ENCODE data around the gene RALGPS1.

RALGPS1 gene

DNA sequence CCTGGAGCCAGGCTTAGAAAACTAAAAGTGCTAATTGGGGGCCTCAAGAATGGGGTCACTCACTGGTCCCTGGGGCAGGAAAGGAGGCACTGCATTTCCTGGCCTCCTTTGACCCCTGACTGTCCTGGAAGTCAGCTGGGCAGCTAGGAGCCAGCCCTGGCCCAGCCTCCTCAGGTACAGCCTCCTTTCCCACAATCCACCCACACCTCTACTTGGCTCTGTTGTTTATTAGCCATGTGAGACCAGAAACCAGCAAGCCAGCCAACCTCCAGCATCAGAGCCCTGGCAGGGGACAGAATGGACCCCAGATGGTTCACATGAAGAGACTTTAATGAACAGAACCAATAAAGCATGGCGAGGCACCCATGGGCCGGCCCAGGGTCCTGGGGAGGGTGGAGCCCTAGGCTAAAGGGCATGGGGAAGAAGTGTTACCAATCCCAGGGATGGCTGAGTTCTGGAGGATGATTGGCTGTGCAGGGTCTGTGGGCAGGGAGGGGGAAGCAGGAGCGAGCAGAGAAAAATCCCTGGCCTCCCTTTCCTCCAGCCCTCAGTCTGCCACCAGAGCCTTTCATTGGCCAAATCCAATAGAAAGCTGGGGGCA is 263.2 kb downstream of the RALGPS1 start:
- no peak for DNase-seq (ENCODE audit: low spot score in 2 of 2)
- Mint-ChIP-seq H3K9me3 (no peaks in the 10 kb centered on the region), H3K27me3 (no peaks in the 10 kb centered on the region), H3K4me3 (no peak overlapping the region), H3K36me3 (peaks cover 15% of the 10 kb centered on the region), H3K4me1 (peaks cover 4% of the 10 kb centered on the region), H3K27ac (no peak overlapping the region)
- ATAC-seq (ENCODE audit: low read depth): no peak

DNA sequence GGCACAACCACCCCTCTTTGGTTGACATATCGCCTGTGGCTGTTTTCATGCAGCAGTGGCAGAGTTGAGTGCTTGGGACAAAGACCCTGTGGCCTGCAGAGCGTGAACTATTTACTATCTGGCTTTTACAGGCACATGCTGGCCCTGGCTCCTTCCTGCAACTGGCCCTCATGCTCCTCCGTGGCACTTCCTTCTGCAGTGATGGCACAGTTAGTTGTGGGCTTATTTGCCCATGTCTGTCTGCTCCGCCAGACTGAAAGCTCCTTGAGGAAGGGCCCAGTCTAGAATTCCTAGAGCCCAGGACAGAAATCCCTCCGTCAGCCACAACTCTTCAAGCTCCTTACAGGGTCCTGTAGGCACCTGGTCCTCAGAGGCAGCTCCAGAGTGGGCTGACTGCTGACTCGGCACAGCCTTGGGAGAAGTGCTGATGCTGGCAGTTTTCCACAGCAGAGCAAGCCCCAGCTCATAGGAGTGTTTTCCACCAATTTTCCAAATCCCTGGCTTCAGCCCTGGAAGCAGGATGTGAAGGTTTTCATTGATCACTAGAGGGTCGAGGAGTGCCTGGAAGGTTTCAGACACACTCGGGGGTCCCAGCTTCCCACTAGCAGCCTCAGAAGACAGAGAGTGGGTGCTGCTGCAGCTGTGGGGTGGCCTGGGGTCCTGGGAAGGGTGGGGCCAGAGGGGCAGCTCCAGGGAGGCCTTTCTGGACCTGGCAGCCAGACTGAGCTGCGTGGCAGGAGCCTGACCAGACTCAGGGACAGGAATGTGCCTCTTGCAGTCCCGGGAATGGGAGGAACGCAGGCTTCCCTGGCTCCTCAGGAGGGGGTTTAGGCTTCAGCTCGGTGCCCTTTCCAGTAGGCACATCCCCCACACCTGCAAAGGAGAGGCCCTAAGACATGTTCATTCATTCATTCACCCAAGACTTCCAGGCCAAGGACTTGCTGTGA is 264.4 kb downstream of the RALGPS1 start:
- DNase-seq (ENCODE audit: low spot score in 2 of 2): no peak
- H3K4me3 Mint-ChIP-seq: no peak overlapping the region
- H3K9me3 Mint-ChIP-seq: no peaks in the 10 kb centered on the region
- peaks cover 4% of the 10 kb centered on the region for H3K4me1 Mint-ChIP-seq
- H3K27me3 Mint-ChIP-seq: no peaks in the 10 kb centered on the region
- H3K36me3 Mint-ChIP-seq: peaks cover 21% of the 10 kb centered on the region
- ATAC-seq (ENCODE audit: low read depth): no peak
- H3K27ac Mint-ChIP-seq: no peak overlapping the region

DNA sequence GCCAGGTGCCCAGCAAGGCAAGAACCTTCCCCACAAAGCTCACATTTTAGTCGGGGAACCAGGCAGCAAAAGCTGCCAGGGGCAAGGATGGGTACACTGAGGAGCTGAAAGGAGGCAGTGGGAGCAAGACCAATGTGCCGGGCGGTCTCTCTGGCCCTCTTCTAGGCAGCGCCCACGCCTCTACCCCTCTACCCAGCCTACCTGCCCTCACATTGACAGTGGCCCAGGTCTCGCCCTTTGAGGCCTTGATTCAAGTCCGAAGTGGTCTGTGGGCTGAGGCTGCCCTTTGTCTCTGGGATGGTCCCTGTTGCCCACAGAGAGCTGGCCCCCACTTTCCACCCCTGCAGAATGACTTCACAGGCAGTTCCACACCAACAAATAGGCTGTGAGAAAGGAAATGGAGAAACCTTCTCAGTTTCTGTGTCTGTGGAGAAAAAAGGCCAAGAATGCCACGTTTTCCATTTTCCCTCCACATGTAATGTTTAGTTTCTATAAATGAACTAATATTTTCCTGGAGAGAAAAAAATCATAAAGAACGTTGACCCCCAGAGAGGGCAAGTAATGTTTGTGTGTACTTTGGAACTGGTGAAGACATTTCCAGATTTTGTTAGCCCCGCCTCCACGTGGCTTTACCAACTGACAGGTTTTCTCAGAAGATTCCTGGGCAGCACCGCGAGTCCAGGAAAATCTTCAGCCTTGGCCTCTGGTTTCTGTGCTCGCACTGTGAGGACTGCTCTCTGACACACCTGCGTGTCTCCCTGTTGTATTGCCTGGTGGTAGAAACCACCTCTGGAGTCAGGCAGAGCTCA is 265.3 kb downstream of the RALGPS1 start:
- ATAC-seq (ENCODE audit: low read depth): no peak
- Mint-ChIP-seq H3K4me3 (no peak overlapping the region), H3K4me1 (peaks cover 4% of the 10 kb centered on the region), H3K36me3 (peaks cover 20% of the 10 kb centered on the region), H3K9me3 (no peaks in the 10 kb centered on the region), H3K27me3 (no peaks in the 10 kb centered on the region), H3K27ac (no peak overlapping the region)
- no peak for DNase-seq (ENCODE audit: low spot score in 2 of 2)

DNA sequence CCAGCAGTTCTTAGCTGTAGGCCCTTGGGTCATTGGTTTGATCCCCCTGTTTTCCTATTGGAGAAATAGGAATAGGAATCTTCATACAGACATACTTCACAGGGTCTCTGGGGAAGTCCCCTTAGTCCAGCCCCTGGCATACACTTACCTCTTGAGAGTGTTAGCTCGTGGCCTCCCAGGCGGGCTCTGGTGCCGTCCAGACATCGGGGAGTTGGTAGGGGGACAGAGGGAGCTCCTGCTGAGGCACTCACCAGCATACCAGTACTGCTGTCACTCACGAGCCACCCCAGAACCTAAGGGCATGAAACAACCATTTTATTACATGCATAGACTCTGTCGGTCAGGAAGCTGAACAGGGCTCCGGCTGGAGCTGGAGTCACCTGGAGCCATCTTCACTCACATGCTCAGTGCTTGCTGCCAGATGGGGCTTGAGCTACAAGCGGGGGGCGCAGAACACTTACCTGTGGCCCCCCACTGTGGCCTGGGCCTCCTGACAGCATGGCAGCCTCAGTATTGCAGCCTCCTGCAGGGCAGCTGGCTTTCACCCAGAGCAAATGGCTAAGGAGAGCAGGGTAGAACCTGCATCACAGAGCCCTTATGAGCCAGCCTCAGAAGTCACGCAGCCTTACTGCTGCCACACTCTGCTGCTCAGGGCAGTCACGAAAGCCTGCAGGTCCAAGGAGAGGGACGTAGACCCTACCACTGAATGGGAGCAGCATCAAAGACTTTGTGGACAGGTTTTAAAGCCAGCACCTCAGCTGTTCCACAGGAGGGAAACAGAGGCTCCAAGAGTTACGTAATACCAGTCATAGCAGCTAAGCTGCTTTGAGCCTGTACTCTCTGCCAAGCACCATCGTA is 266.1 kb downstream of the RALGPS1 start:
- H3K4me1 Mint-ChIP-seq: peaks cover 4% of the 10 kb centered on the region
- no peak overlapping the region for H3K27ac Mint-ChIP-seq
- no peaks in the 10 kb centered on the region for H3K9me3 Mint-ChIP-seq
- DNase-seq (ENCODE audit: low spot score in 2 of 2) (no peak), ATAC-seq (ENCODE audit: low read depth) (no peak)
- H3K27me3 Mint-ChIP-seq: no peaks in the 10 kb centered on the region
- peaks cover 21% of the 10 kb centered on the region for H3K36me3 Mint-ChIP-seq
- no peak overlapping the region for H3K4me3 Mint-ChIP-seq

DNA sequence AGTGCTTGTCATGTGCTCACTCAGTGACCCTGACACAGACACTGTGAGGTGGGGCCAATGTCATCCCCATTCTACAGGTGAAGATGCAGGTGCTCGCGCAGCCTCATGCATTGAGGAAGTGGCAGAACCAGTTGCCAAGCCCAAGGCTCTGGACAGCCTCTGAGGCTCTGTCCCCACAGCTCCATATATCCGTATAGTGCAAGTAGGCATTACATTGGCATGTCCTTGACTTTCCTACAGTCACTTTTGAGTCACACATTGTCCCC is 266.7 kb downstream of the RALGPS1 start:
- H3K9me3 Mint-ChIP-seq: no peaks in the 10 kb centered on the region
- H3K36me3 Mint-ChIP-seq: peaks cover 17% of the 10 kb centered on the region

DNA sequence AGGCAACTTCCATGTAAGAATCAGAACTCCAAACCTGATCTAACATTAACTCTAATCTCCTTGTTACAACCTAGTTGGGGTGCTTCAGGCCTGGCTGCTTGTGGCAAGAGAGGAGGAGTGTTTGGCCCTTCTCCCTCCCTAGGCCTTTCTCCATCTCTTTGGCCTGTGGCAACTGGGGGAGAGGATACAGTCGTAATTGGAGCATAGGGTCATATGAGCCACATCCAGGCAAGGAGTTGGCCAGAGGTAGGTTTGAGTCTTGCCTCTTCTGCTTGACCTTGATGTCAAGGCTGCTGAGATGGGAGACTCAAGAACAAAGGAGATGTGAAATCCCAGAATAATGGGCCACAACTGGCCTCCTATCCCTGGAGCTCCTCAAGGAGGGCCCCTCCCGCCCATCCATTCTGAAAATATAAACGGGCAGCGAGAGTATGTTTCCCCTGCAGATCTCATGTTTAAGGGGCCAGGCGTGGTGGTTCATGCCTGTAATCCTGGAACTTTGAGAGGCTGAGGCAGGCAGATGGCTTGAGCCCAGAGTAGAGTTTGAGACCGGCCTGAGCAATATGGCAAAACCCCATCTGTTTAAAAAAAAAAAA is 267.1 kb downstream of the RALGPS1 start:
- Mint-ChIP-seq H3K4me1 (peaks cover 4% of the 10 kb centered on the region), H3K27me3 (no peaks in the 10 kb centered on the region), H3K9me3 (no peaks in the 10 kb centered on the region), H3K36me3 (peaks cover 14% of the 10 kb centered on the region), H3K4me3 (no peak overlapping the region), H3K27ac (no peak overlapping the region)
- DNase-seq (ENCODE audit: low spot score in 2 of 2) (no peak), ATAC-seq (ENCODE audit: low read depth) (no peak)

More for the DNA sequence above, 266.7 kb downstream of the RALGPS1 start:
- ATAC-seq (ENCODE audit: low read depth): no peak
- no peak overlapping the region for H3K27ac Mint-ChIP-seq
- DNase-seq (ENCODE audit: low spot score in 2 of 2): no peak
- H3K4me3 Mint-ChIP-seq: no peak overlapping the region
- peaks cover 4% of the 10 kb centered on the region for H3K4me1 Mint-ChIP-seq
- H3K27me3 Mint-ChIP-seq: no peaks in the 10 kb centered on the region

DNA sequence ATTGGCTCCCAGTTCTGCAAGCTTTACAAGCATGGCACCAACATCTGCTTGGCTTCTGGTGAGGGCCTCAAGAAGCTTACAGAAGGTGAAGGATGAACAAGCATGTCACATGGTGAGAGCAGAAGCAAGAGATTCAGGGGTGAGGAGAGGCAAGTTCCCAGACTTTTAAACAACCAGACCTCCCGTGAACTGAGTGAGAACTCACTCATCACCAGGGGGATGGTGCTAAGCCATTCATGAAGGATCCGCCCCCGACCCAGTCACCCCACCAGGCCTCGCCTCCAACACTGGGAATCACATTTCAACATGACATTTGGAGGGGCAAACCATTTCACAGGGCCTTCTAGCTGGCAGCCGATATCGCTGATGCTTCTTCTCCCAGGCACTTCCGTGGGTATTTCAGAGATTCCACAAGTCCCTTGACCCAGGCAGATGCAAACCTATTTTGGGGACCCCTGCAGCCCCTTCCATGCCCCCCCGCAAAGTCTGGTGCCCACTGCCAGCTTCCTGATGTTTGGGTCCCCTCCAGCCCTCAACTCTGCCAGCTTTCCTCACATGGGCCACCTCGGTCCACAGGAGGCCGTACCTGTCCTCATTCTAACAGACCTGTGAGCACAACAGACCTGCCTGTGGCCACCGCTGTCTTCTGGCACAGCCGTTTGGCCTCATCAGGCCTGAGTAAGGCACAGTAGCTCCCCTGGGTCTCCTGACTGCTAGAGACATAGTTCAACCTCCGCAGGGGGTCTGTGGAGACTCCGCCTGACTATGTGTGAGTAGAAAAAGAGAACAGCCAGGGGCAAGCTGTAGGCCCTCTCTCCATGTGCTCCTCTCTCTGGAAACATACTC is 268.5 kb downstream of the RALGPS1 start:
- DNase-seq (ENCODE audit: low spot score in 2 of 2) (no peak), ATAC-seq (ENCODE audit: low read depth) (no peak)
- Mint-ChIP-seq H3K36me3 (peaks cover 14% of the 10 kb centered on the region), H3K27me3 (no peaks in the 10 kb centered on the region), H3K4me1 (peaks cover 4% of the 10 kb centered on the region), H3K27ac (no peak overlapping the region), H3K4me3 (no peak overlapping the region), H3K9me3 (no peaks in the 10 kb centered on the region)

DNA sequence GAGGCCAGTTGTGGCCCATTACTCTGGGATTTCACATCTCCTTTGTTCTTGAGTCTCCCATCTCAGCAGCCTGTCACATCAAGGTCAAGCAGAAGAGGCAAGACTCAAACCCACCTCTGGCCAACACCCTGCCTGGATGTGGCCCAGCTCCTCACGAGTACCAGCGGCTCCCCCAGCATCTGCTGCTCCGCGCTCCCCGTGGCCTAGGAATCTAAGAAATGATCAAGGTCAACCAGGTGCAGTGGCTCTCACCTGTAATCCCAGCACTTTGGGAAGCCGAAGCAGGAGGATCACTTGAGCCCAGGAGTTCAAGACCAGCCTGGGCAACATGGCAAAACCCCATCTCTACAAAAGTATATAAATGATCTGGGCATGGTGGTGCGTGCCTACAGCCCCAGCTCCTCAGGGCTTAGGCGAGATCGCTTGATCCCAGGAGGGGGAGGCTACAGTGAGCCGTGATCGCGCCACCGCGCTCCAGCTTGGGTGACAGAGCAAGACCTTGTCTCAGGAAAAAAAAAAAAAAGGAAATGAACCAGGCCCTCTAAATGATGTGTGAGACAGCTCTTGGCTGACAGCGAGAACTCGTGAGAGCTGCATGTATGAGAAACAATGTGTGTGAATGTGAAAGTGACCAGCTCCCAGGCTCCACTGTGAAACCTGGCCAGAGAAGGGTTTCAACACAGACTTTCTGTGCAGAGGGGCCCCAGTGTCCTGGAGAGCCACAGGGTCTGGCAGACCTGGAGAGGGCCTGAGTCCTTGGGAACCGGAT is 269.4 kb downstream of the RALGPS1 start:
- no peak overlapping the region for H3K4me3 Mint-ChIP-seq
- no peaks in the 10 kb centered on the region for H3K9me3 Mint-ChIP-seq
- peaks cover 14% of the 10 kb centered on the region for H3K36me3 Mint-ChIP-seq
- no peak overlapping the region for H3K27ac Mint-ChIP-seq
- ATAC-seq (ENCODE audit: low read depth): no peak
- H3K4me1 Mint-ChIP-seq: peaks cover 4% of the 10 kb centered on the region
- no peaks in the 10 kb centered on the region for H3K27me3 Mint-ChIP-seq
- DNase-seq (ENCODE audit: low spot score in 2 of 2): no peak

DNA sequence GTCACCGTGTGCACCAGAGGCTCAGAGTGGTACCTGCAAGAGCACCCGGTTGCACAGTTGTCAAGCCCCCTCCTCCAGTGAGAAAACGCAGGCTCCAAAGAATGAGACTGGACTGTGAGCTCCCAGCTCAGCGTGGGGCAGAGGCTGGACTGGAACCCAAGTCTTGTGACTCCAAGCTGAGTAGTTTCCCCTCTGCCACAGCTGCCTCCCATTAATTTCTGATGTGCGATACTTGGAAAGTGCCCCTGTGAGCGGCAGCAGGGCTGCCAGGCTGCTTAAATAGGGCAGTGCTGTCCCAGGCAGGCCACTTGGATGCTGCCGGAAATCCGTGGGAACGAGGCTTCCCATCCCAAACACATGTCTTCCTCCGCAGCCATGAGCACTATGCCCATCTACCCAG is 270.1 kb downstream of the RALGPS1 start:
- Mint-ChIP-seq H3K4me1 (peaks cover 4% of the 10 kb centered on the region), H3K9me3 (no peaks in the 10 kb centered on the region), H3K36me3 (peaks cover 14% of the 10 kb centered on the region), H3K27ac (no peak overlapping the region), H3K4me3 (no peak overlapping the region), H3K27me3 (no peaks in the 10 kb centered on the region)
- ATAC-seq (ENCODE audit: low read depth) (no peak), DNase-seq (ENCODE audit: low spot score in 2 of 2) (no peak)

DNA sequence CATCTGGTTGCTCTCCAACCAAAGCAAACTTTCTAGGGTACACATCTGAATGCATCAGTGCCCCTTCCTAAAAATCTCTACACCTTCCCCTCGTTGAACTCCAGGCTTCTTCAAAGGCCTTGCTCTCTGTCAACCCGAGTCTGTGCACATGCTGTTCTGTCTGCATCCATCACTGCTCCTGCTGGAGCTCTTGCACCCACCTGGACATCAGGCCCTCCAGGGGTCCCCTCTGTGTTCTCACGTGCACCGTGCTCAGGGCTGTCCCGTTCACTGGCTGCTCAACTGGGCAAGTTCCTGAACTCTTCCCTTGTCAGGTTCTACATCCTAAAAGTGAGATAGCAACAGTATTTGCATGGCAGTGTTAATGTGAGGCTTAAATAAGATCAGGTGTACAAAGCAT is 270.6 kb downstream of the RALGPS1 start:
- peak overlapping the region; percentile 35 for H3K27ac Mint-ChIP-seq
- no peak for DNase-seq (ENCODE audit: low spot score in 2 of 2)
- H3K4me3 Mint-ChIP-seq: no peak overlapping the region
- no peak for ATAC-seq (ENCODE audit: low read depth)
- H3K4me1 Mint-ChIP-seq: peaks cover 4% of the 10 kb centered on the region
- no peaks in the 10 kb centered on the region for H3K9me3 Mint-ChIP-seq
- no peaks in the 10 kb centered on the region for H3K27me3 Mint-ChIP-seq
- H3K36me3 Mint-ChIP-seq: peaks cover 14% of the 10 kb centered on the region

DNA sequence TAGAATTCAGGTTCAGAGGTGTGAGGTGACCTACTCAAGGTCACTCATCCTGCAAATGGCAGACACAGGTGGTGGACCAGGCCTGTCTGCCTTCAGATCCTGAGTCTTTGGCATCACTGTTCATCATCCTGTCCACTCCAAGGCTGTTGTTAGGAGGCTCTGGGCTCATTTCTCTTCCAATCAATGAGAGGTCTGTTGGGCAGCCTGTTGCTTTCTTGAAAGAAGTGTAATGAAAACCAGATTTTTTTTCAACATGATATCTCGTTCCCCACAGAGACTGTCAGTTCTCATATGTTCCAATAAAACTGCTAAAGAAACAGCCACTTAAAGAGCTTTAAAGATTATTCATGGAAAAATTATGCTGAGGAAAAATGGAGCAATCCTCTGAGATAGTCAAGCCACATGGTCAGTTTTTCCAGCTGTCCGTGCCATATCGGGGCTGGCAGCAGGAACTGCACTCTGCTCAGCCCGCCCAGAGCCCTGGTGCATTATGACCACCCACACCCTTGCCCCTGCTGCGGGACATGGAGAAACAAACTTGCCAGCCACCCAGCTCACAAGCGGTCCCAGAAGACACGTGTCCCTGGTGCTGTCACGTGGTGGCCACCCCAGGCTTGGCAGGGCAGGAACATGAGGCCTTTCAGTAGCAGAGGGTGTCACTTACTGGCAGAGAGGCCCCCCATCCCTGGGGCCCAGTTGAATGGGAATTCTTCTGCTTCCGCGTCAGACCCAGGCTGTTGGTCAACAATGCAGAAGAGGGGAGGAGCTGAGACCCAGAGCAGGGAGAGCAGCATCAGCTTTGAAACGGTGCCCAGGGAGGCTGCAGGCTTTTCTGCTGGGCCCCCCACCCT is 271.6 kb downstream of the RALGPS1 start:
- DNase-seq (ENCODE audit: low spot score in 2 of 2) (no peak), ATAC-seq (ENCODE audit: low read depth) (no peak)
- Mint-ChIP-seq H3K36me3 (peaks cover 14% of the 10 kb centered on the region), H3K4me3 (no peak overlapping the region), H3K27me3 (no peaks in the 10 kb centered on the region), H3K4me1 (peaks cover 4% of the 10 kb centered on the region), H3K27ac (no peak overlapping the region), H3K9me3 (no peaks in the 10 kb centered on the region)
